H1 (cell line): ENCODE results near the gene EXD2.

Source experiments
- CTCF ChIP-seq, 3 experiments: IDR thresholded peaks; 1 replicate in 2 of 3; 2 replicates in 1 of 3; pipeline versions ENCODE4 v1.5.1 to v1.6.1; 2011; ENCODE audit warnings: low read length in 3 of 3, mild to moderate bottlenecking in 3 of 3, inconsistent platforms in 2 of 3, low read depth in 1 of 3, moderate library complexity in 1 of 3; ENCODE audit not compliant: insufficient read depth in 1 of 3; ENCODE audit errors: control extremely low read depth in 1 of 3
- HDAC2 ChIP-seq, 2 experiments: fragments of 300-600 bp in 1 of 2; sonication (generic) in 1 of 2; IDR thresholded peaks; 2 replicates each; pipeline ENCODE4 v1.6.1; 2011 to 2012; ENCODE audit warnings: low read depth in 2 of 2, low read length in 2 of 2, mild to moderate bottlenecking in 2 of 2, moderate library complexity in 2 of 2, borderline replicate concordance in 1 of 2, inconsistent platforms in 1 of 2
- POLR2A ChIP-seq, 2 experiments: IDR thresholded peaks; 1 replicate in 1 of 2; 2 replicates in 1 of 2; pipeline ENCODE4 v1.6.1; 2011; ENCODE audit warnings: low read depth in 2 of 2, low read length in 2 of 2, mild to moderate bottlenecking in 2 of 2; ENCODE audit errors: control extremely low read depth in 1 of 2
- POLR2AphosphoS5 ChIP-seq: IDR thresholded peaks from 2 replicates; pipeline ENCODE4 v1.6.1; 2011; ENCODE audit warnings: low read depth, low read length
- RAD21 ChIP-seq, 2 experiments: IDR thresholded peaks in 1 of 2; conservative IDR thresholded peaks in 1 of 2; 2 replicates each; pipeline ENCODE4 v1.6.1; 2011; ENCODE audit warnings: low read depth in 2 of 2, low read length in 2 of 2, improper control_type of control experiment in 1 of 2, inconsistent platforms in 1 of 2, mild to moderate bottlenecking in 1 of 2, moderate library complexity in 1 of 2
- SIN3A ChIP-seq, 2 experiments: IDR thresholded peaks in 1 of 2; conservative IDR thresholded peaks in 1 of 2; 2 replicates each; pipeline ENCODE4 v1.6.1; 2011 to 2012; ENCODE audit warnings: low read length in 2 of 2, improper control_type of control experiment in 1 of 2, low read depth in 1 of 2, mild to moderate bottlenecking in 1 of 2
- SP2 ChIP-seq: IDR thresholded peaks from 2 replicates; pipeline ENCODE4 v1.6.1; 2012; ENCODE audit warnings: mild to moderate bottlenecking, low read length, inconsistent platforms
- SUZ12 ChIP-seq: fragments of 200-600 bp; sonication (generic); IDR thresholded peaks from 2 replicates; pipeline ENCODE4 v1.6.1; 2012; ENCODE audit warnings: mild to moderate bottlenecking, inconsistent platforms, low read length, moderate library complexity, mixed read lengths
- TBP ChIP-seq: IDR thresholded peaks from 2 replicates; pipeline ENCODE4 v1.6.1; 2011; ENCODE audit warnings: low read depth, low read length, improper control_type of control experiment
- USF2 ChIP-seq: IDR thresholded peaks from 2 replicates; pipeline ENCODE4 v1.6.1; 2011; ENCODE audit warnings: low read length, improper control_type of control experiment

GRCh38 chr14:69244946-69245345 lies 53.6 kb downstream of the EXD2 start:
- TF ChIP-seq CTCF (IDR thresholded peaks at IDR 0.05; ENCODE audit: control extremely low read depth in 1 of 3, insufficient read depth in 1 of 3, low read depth in 1 of 3, low read length in 3 of 3), result no peak
- TF ChIP-seq SIN3A (conservative IDR thresholded peaks at IDR 0.05 in 1 of 2, IDR thresholded peaks at IDR 0.05 in 1 of 2; ENCODE audit: low read depth in 1 of 2, low read length in 2 of 2), result no peak
- no peak for TF ChIP-seq SP2
- no peak for TF ChIP-seq POLR2A (IDR thresholded peaks at IDR 0.05; ENCODE audit: control extremely low read depth in 1 of 2, low read depth in 2 of 2, low read length in 2 of 2)
- no peak for TF ChIP-seq HDAC2 (IDR thresholded peaks at IDR 0.05; ENCODE audit: borderline replicate concordance in 1 of 2, low read depth in 2 of 2, low read length in 2 of 2)
- TF ChIP-seq POLR2AphosphoS5, result no peak
- TF ChIP-seq USF2, result no peak
- TF ChIP-seq TBP, result no peak
- no peak for TF ChIP-seq RAD21 (IDR thresholded peaks at IDR 0.05 in 1 of 2, conservative IDR thresholded peaks at IDR 0.05 in 1 of 2; ENCODE audit: low read depth in 2 of 2, low read length in 2 of 2)
- TF ChIP-seq SUZ12, result no peak
